ENCODE data around the gene AFMID. TPM values are rescaled to one million over a fixed set of nuclear protein-coding genes. Genes with fewer than 3 reads are reported as not detected.
A peak's percentile ranks its signal among the peaks of the same experiment; 100 is the strongest.

The AFMID gene
- total RNA-seq, 6 experiments from 2014 or later = 23.0 to 32.9 (median 26.2) TPM

GRCh38 chr17:78141437-78142118 lies 45.6 kb upstream of the AFMID start:
- H3K27me3 Mint-ChIP-seq (ENCODE audit: insufficient read depth) = peaks cover 5% of the 10 kb centered on the region; the same call in 1 of the 2 replicates
- DNase-seq = no peak
- no peaks in the 10 kb centered on the region for H3K36me3 Mint-ChIP-seq (ENCODE audit: low read depth)
- H3K4me3 Mint-ChIP-seq = no peak overlapping the region
- H3K9me3 Mint-ChIP-seq = no peaks in the 10 kb centered on the region
- peaks cover 9% of the 10 kb centered on the region for H3K4me1 Mint-ChIP-seq (ENCODE audit: low read depth)
- TF ChIP-seq CTCF (IDR thresholded peaks at IDR 0.05) = no peak
- H3K27ac Mint-ChIP-seq = no peak overlapping the region

- Mint-ChIP-seq H3K27me3 (ENCODE audit: insufficient read depth) (peaks cover 5% of the 10 kb centered on the region), H3K9me3 (no peaks in the 10 kb centered on the region), H3K4me3 (no peak overlapping the region), H3K4me1 (ENCODE audit: low read depth) (peaks cover 9% of the 10 kb centered on the region), H3K36me3 (ENCODE audit: low read depth) (no peaks in the 10 kb centered on the region), H3K27ac (no peak overlapping the region)
- TF ChIP-seq CTCF (IDR thresholded peaks at IDR 0.05) = no peak
- DNase-seq = peak; percentile 34
Measured at GRCh38 chr17:78142119-78142861, 44.9 kb upstream of the AFMID start.

- H3K4me1 Mint-ChIP-seq (ENCODE audit: low read depth) = peaks cover 9% of the 10 kb centered on the region
- no peak for TF ChIP-seq CTCF (IDR thresholded peaks at IDR 0.05)
- DNase-seq = no peak
- no peaks in the 10 kb centered on the region for H3K9me3 Mint-ChIP-seq
- no peaks in the 10 kb centered on the region for H3K36me3 Mint-ChIP-seq (ENCODE audit: low read depth)
- H3K27me3 Mint-ChIP-seq (ENCODE audit: insufficient read depth) = peaks cover 8% of the 10 kb centered on the region
- H3K27ac Mint-ChIP-seq = no peak overlapping the region
- no peak overlapping the region for H3K4me3 Mint-ChIP-seq
Measured at GRCh38 chr17:78143214-78144146, 43.7 kb upstream of the AFMID start.

GRCh38 chr17:78144147-78144719 lies 42.9 kb upstream of the AFMID start:
- Mint-ChIP-seq H3K36me3 (ENCODE audit: low read depth) (no peaks in the 10 kb centered on the region), H3K4me3 (no peak overlapping the region), H3K27me3 (ENCODE audit: insufficient read depth) (peaks cover 16% of the 10 kb centered on the region), H3K9me3 (no peaks in the 10 kb centered on the region), H3K4me1 (ENCODE audit: low read depth) (peaks cover 9% of the 10 kb centered on the region), H3K27ac (no peak overlapping the region)
- no peak for TF ChIP-seq CTCF (IDR thresholded peaks at IDR 0.05)
- DNase-seq = peak; percentile 45
